ENCODE results near the gene ALDH1L2.

ALDH1L2 gene

DNA sequence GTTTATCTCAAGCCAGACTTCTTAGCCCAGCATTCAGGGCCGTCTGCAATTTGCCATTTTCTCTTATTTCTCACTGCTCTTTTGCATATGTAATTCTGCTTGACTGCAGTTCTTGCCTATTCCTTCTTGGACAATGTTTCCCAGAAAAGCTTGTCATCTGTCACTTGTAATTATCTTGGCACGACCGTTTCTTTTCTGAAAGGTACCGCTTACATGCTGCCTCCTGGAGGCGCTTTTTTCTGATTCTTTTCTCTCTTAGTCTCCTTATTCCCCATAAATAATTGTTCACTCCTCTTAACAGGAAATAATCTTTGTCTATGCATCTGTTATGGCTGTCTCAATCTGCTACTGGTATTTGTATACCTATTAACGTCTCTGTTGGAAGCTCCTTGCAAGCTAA lies 1.2 kb upstream of the ALDH1L2 start:
- no peak overlapping the region for H3K9ac ChIP-seq (ENCODE audit: low read length)
- H2AFZ ChIP-seq (ENCODE audit: low read length), result no peak overlapping the region
- no peak overlapping the region for H3K4me2 ChIP-seq (ENCODE audit: low read length)
- H3K4me3 ChIP-seq (ENCODE audit: low read depth, low read length, poor library complexity, severe bottlenecking), result no peak overlapping the region
- H3K9me3 ChIP-seq (ENCODE audit: low read length), result no peaks in the 10 kb centered on the region
- H3K4me1 ChIP-seq (ENCODE audit: insufficient read depth, low read length, severe bottlenecking), result no peaks in the 10 kb centered on the region
- TF ChIP-seq, protein P1, sequence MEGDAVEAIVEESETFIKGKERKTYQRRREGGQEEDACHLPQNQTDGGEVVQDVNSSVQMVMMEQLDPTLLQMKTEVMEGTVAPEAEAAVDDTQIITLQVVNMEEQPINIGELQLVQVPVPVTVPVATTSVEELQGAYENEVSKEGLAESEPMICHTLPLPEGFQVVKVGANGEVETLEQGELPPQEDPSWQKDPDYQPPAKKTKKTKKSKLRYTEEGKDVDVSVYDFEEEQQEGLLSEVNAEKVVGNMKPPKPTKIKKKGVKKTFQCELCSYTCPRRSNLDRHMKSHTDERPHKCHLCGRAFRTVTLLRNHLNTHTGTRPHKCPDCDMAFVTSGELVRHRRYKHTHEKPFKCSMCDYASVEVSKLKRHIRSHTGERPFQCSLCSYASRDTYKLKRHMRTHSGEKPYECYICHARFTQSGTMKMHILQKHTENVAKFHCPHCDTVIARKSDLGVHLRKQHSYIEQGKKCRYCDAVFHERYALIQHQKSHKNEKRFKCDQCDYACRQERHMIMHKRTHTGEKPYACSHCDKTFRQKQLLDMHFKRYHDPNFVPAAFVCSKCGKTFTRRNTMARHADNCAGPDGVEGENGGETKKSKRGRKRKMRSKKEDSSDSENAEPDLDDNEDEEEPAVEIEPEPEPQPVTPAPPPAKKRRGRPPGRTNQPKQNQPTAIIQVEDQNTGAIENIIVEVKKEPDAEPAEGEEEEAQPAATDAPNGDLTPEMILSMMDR (IDR thresholded peaks at IDR 0.05; ENCODE audit: low read length), result no peak
- no peak for TF ChIP-seq EZH2 (IDR thresholded peaks at IDR 0.05; ENCODE audit: borderline replicate concordance, low read length)
- H3K9me2 ChIP-seq (ENCODE audit: low read depth, low read length), result no peaks in the 10 kb centered on the region
- no peaks in the 10 kb centered on the region for H3K27me3 ChIP-seq (ENCODE audit: insufficient read depth, low read length)
- no peaks in the 10 kb centered on the region for H3K79me2 ChIP-seq (ENCODE audit: insufficient read depth, low read length)
- no peaks in the 10 kb centered on the region for H4K20me1 ChIP-seq (ENCODE audit: insufficient read depth, low read length)
- no peak overlapping the region for H3K27ac ChIP-seq (ENCODE audit: low read depth, low read length, poor library complexity, severe bottlenecking)
- H3K36me3 ChIP-seq (ENCODE audit: insufficient read depth, low read length), result no peaks in the 10 kb centered on the region
- H3F3A ChIP-seq (ENCODE audit: insufficient read depth, low read length), result no peaks in the 10 kb centered on the region

DNA sequence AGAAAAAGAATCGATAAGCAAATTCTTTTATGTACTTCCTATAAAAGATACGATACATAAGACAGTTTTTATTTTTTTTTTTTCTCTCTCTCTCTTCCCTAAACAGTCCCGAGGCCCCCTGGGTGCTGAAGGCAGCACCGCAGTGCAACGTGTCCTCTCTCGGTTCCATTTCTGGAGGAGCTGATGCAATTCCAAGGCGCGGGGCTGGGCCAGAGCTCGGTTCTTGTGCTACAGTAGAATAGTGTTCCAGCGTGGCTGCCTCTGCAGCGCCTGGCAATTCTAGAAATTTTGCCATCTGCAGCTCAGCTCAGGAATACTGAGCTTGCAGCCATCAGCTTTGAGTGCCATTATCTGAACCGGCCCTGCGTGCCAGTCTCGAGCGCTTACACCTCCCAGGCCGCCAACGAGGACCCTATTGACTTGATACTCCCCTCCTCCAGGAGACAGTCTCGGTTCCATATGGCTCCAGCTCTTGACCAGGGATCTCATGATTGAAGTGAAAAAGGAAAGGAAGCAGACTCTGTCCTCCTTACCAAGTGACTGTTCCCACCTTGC lies 630 bp downstream of the ALDH1L2 start:
- Histone ChIP-seq H3F3A (ENCODE audit: insufficient read depth, low read length) (no peaks in the 10 kb centered on the region), H4K20me1 (ENCODE audit: insufficient read depth, low read length) (no peaks in the 10 kb centered on the region), H3K4me1 (ENCODE audit: insufficient read depth, low read length, severe bottlenecking) (no peaks in the 10 kb centered on the region), H3K27me3 (ENCODE audit: insufficient read depth, low read length) (no peaks in the 10 kb centered on the region), H3K27ac (ENCODE audit: low read depth, low read length, poor library complexity, severe bottlenecking) (no peak overlapping the region), H3K9me3 (ENCODE audit: low read length) (no peaks in the 10 kb centered on the region), H2AFZ (ENCODE audit: low read length) (no peak overlapping the region), H3K9ac (ENCODE audit: low read length) (no peak overlapping the region), H3K9me2 (ENCODE audit: low read depth, low read length) (no peaks in the 10 kb centered on the region), H3K36me3 (ENCODE audit: insufficient read depth, low read length) (no peaks in the 10 kb centered on the region), H3K4me2 (ENCODE audit: low read length) (no peak overlapping the region), H3K4me3 (ENCODE audit: low read depth, low read length, poor library complexity, severe bottlenecking) (no peak overlapping the region), H3K79me2 (ENCODE audit: insufficient read depth, low read length) (no peaks in the 10 kb centered on the region)
- no peak for TF ChIP-seq EZH2 (IDR thresholded peaks at IDR 0.05; ENCODE audit: borderline replicate concordance, low read length)

DNA sequence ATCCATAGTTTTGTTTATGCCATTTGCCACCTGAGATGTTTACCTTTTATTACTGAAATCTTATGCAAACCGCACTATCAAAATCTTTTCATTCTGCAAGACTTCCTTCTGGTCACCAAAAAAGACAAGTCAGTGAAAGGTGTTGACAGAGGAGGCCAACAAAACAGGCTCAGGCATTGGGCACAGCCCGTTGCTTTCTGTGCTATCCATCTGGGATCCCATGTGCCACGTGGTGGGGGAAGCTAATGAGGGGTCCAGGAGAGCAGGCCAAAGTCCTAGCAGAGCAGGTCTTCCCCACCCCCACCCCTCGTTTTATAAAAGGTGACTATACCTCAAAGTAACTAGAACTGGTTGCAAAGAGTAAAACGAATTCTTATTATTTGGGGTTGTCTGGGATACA lies 1.2 kb downstream of the ALDH1L2 start:
- no peaks in the 10 kb centered on the region for H3K27me3 ChIP-seq (ENCODE audit: insufficient read depth, low read length)
- no peaks in the 10 kb centered on the region for H3K9me2 ChIP-seq (ENCODE audit: low read depth, low read length)
- H3K36me3 ChIP-seq (ENCODE audit: insufficient read depth, low read length), result no peaks in the 10 kb centered on the region
- H2AFZ ChIP-seq (ENCODE audit: low read length), result no peak overlapping the region
- H3K4me3 ChIP-seq (ENCODE audit: low read depth, low read length, poor library complexity, severe bottlenecking), result no peak overlapping the region
- no peaks in the 10 kb centered on the region for H3K9me3 ChIP-seq (ENCODE audit: low read length)
- H3K79me2 ChIP-seq (ENCODE audit: insufficient read depth, low read length), result no peaks in the 10 kb centered on the region
- H4K20me1 ChIP-seq (ENCODE audit: insufficient read depth, low read length), result no peaks in the 10 kb centered on the region
- H3K4me2 ChIP-seq (ENCODE audit: low read length), result no peak overlapping the region
- TF ChIP-seq, protein P1 (IDR thresholded peaks at IDR 0.05; ENCODE audit: low read length), result no peak
- TF ChIP-seq EZH2 (IDR thresholded peaks at IDR 0.05; ENCODE audit: borderline replicate concordance, low read length), result no peak
- H3F3A ChIP-seq (ENCODE audit: insufficient read depth, low read length), result no peaks in the 10 kb centered on the region
- no peak overlapping the region for H3K9ac ChIP-seq (ENCODE audit: low read length)
- no peaks in the 10 kb centered on the region for H3K4me1 ChIP-seq (ENCODE audit: insufficient read depth, low read length, severe bottlenecking)
- no peak overlapping the region for H3K27ac ChIP-seq (ENCODE audit: low read depth, low read length, poor library complexity, severe bottlenecking)
